GM21723 (cell line): ENCODE data around the gene ARHGAP42.

Experiments
- ATAC-seq: cut with Tn5 transposase; IDR thresholded peaks from one replicate; pipeline ENCODE4 v1.9.1; 2021; ENCODE audit warnings: mild to moderate bottlenecking, moderate library complexity; ENCODE audit not compliant: unreplicated experiment

Gene ARHGAP42

GRCh38 chr11:100902454-100903141 is 215.5 kb downstream of the ARHGAP42 start:
- ATAC-seq, result no peak

- ATAC-seq, result no peak
Observed at GRCh38 chr11:100903284-100903683, 216.2 kb downstream of the ARHGAP42 start.

GRCh38 chr11:100905684-100906083 is 218.6 kb downstream of the ARHGAP42 start:
- ATAC-seq, result no peak

- ATAC-seq, result peak; percentile 46
Observed at GRCh38 chr11:100908746-100909145, 221.7 kb downstream of the ARHGAP42 start.

- ATAC-seq, result peak; percentile 98
Observed at GRCh38 chr11:100910808-100911207, 223.7 kb downstream of the ARHGAP42 start.

GRCh38 chr11:100914415-100915110 is 227.5 kb downstream of the ARHGAP42 start:
- ATAC-seq, result no peak

GRCh38 chr11:100918551-100919500 is 231.7 kb downstream of the ARHGAP42 start:
- no peak for ATAC-seq

- no peak for ATAC-seq
Observed at GRCh38 chr11:100920593-100920992, 233.5 kb downstream of the ARHGAP42 start.

GRCh38 chr11:100922121-100922520 is 235.0 kb downstream of the ARHGAP42 start:
- no peak for ATAC-seq

- ATAC-seq, result no peak
Observed at GRCh38 chr11:100923555-100923954, 236.5 kb downstream of the ARHGAP42 start.

GRCh38 chr11:100925935-100926334 is 238.8 kb downstream of the ARHGAP42 start:
- peak; percentile 75 for ATAC-seq

GRCh38 chr11:100927579-100927978 is 240.5 kb downstream of the ARHGAP42 start:
- ATAC-seq, result no peak

GRCh38 chr11:100928426-100928825 is 241.3 kb downstream of the ARHGAP42 start:
- ATAC-seq, result no peak

- ATAC-seq, result peak; percentile 71
Observed at GRCh38 chr11:100929377-100929776, 242.3 kb downstream of the ARHGAP42 start.

- no peak for ATAC-seq
Observed at GRCh38 chr11:100930185-100930778, 243.2 kb downstream of the ARHGAP42 start.

- peak; percentile 58 for ATAC-seq
Observed at GRCh38 chr11:100932474-100933100, 245.5 kb downstream of the ARHGAP42 start.

GRCh38 chr11:100936781-100937180 is 249.7 kb downstream of the ARHGAP42 start:
- ATAC-seq, result no peak

GRCh38 chr11:100939571-100939970 is 252.5 kb downstream of the ARHGAP42 start:
- ATAC-seq, result no peak

- ATAC-seq, result no peak
Observed at GRCh38 chr11:100940111-100940510, 253.0 kb downstream of the ARHGAP42 start.

- no peak for ATAC-seq
Observed at GRCh38 chr11:100941033-100941432, 253.9 kb downstream of the ARHGAP42 start.
